Measurements from ENCODE around the gene ISOC2.

The ISOC2 gene

GRCh38 chr19:55444646-55445045, 16.8 kb downstream of the ISOC2 start:
- no peak for DNase-seq (ENCODE audit: low read depth, low spot score)
- no peak overlapping the region for H3K4me3 ChIP-seq (ENCODE audit: low read depth, low read length)
- TF ChIP-seq CTCF (IDR thresholded peaks at IDR 0.05; ENCODE audit: low read depth, low read length), result no peak
- in situ Hi-C loops (cut with HindIII; ENCODE audit: low sequenced_read_pairs), result no loop called here

DNA sequence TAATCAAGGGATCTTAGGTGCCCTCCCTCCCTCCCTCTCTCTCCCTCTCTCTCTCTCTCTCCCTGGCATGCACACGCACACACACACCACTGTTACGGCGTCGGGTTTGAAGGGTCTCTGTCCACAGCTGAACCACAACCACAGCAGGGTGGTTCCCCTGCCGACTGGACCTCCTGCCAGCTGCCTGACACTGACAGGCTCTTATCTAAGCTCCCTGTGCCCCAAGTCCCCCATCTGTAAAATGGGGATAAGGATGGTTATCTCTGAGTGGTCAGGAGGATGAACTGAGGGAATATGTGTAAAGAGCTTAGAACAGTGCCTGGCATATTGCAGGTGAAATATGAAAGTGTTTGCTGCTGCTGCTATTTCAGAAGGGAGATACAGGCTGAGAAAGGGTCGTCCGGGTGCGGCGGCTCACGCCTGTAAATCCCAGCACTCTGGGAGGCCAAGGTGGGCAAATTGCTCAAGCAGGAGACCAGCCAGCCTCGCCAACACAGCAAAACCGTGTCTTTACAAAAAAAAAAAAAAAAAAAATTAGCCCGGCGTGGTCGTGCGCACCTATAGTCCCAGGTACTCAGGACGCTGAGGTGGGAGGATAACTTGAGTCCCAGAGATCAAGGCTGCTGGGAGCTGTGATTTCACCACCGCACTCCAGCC, 17.5 kb downstream of the ISOC2 start:
- no peak for DNase-seq (ENCODE audit: low read depth, low spot score)
- no peak overlapping the region for H3K4me3 ChIP-seq (ENCODE audit: low read depth, low read length)
- in situ Hi-C loops (cut with HindIII; ENCODE audit: low sequenced_read_pairs), result no loop called here
- TF ChIP-seq CTCF (IDR thresholded peaks at IDR 0.05; ENCODE audit: low read depth, low read length), result no peak

GRCh38 chr19:55443045-55443823, 18.2 kb downstream of the ISOC2 start, which contains the start of gene SHISA7:
Gene SHISA7 (minus strand): TSS chr19:55443300. CDS start chr19:55442863, 437 bp downstream.
- in situ Hi-C loops (cut with HindIII; ENCODE audit: low sequenced_read_pairs), result no loop called here
- TF ChIP-seq CTCF (IDR thresholded peaks at IDR 0.05; ENCODE audit: low read depth, low read length), result no peak
- no peak within 1 kb of the TSS for H3K4me3 ChIP-seq (ENCODE audit: low read depth, low read length)
- no peak for DNase-seq (ENCODE audit: low read depth, low spot score)

DNA sequence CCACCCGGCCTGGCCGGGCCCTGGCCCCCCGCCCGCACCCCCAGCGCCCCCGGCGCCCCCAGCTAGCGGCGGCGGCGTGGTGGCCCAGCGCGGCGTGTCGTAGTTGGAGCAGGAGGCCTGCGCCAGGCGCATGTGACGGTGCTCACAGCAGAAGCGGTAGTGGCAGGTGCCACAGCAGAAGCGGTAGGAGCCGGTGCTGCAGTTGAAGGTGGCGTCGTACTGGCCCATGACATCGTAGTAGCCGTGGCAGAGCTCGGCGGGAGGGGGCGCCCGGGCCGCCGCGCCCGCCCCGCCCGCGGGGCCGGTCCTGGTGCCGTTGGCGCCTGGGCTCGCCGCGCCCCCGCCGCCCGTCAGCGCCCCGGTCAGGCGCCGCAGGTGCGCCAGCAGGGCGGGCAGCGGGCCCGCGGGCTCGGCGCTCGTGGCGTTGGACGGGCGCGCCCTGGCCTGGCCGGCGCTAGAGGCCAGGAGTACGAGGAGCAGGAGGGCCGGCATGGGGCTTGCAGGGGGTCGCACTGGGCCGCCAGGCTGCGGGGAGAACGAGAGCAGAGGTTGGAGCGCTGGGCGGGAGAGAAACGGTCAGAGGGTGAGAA, 19.0 kb downstream of the ISOC2 start:
- no peak for TF ChIP-seq CTCF (IDR thresholded peaks at IDR 0.05; ENCODE audit: low read depth, low read length)
- DNase-seq (ENCODE audit: low read depth, low spot score), result no peak

DNA sequence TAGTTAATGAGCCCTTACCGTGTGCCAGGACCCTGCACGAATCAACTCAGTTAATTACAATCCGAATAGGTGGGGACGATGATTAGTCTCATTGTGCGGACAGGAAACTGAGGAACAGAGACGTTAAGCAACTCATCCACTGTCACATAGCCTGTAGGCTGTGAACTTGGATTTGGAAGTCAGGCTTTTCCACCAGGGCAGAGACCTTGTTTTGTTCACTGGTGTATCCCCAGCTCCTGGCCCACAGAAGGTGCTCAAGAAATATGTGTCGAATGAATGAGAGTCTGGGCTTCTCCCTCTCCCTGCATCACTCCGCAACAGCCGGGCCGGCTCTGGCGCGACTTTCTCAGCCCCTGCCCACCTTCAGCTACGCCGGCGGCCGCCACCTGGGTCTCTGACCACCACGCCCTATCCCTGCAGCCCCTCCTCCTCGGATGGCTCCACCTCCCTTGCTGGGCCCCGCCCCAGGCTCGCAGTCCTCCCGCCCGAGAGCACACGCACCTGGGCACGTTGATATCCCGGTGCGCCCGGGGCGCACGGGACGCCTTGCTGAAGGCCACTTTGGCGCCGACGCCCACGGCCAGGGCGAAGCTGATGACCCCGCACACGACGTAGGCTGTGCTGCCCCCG, 19.6 kb downstream of the ISOC2 start:
- H3K4me3 ChIP-seq (ENCODE audit: low read depth, low read length), result no peak overlapping the region
- in situ Hi-C loops (cut with HindIII; ENCODE audit: low sequenced_read_pairs), result no loop called here
- DNase-seq (ENCODE audit: low read depth, low spot score), result no peak
- no peak for TF ChIP-seq CTCF (IDR thresholded peaks at IDR 0.05; ENCODE audit: low read depth, low read length)

More for the DNA sequence above, 19.0 kb downstream of the ISOC2 start:
- in situ Hi-C loops (cut with HindIII; ENCODE audit: low sequenced_read_pairs), result no loop called here
- no peak overlapping the region for H3K4me3 ChIP-seq (ENCODE audit: low read depth, low read length)

- in situ Hi-C loops (cut with HindIII; ENCODE audit: low sequenced_read_pairs), result no loop called here
- no peak overlapping the region for H3K4me3 ChIP-seq (ENCODE audit: low read depth, low read length)
- DNase-seq (ENCODE audit: low read depth, low spot score), result no peak
- no peak for TF ChIP-seq CTCF (IDR thresholded peaks at IDR 0.05; ENCODE audit: low read depth, low read length)
Measured at GRCh38 chr19:55441319-55441691, 20.1 kb downstream of the ISOC2 start.
